Omental fat pad (tissue), 4 donors: ENCODE measurements around the gene SDK1. TPM values are rescaled to one million over a fixed set of nuclear protein-coding genes. Genes with fewer than 3 reads are reported as not detected.
"Not testable (repeated sequence)": the region's sequence is repeated elsewhere in the genome, so short reads cannot be mapped to it uniquely, and the experiment has no call there.

ENCODE experiments used
- ATAC-seq: fragments of 150-250 bp; one replicate; pipeline ENCODE4 v1.9.1; 2016; ENCODE audit warnings: mild to moderate bottlenecking, moderate library complexity; ENCODE audit not compliant: low FRiP score
- DNase-seq: peaks from one replicate; pipeline ENCODE4 v3.0.0-alpha.2; 2019; ENCODE audit warnings: low spot score
- CTCF ChIP-seq, 3 donors: fragments of 450-650 bp; IDR thresholded peaks; one replicate each; pipeline ENCODE4 v1.5.1; 2016 to 2017; ENCODE audit warnings: antibody characterized with exemption in 3 of 3, mild to moderate bottlenecking in 3 of 3, moderate library complexity in 2 of 3
- total RNA-seq, 4 donors: library from RNA; depleted of rRNA; stranded (reverse); fragments of >200 nt; gene quantifications; one replicate each; pipeline ENCODE4 v1.1.0, GENCODE V29; 2016

Gene SDK1
- total RNA-seq, 4 donors from 2014 or later: 2.5 to 14.7 (median 5.4) TPM

GRCh38 chr7:3695602-3696001, 394.6 kb downstream of the SDK1 start:
- DNase-seq: no peak
- ATAC-seq: peak; percentile 51
- TF ChIP-seq CTCF (IDR thresholded peaks at IDR 0.05): no peak

GRCh38 chr7:3696113-3696512, 395.1 kb downstream of the SDK1 start:
- TF ChIP-seq CTCF (IDR thresholded peaks at IDR 0.05): no peak
- ATAC-seq: no peak
- no peak for DNase-seq

- ATAC-seq (no peak), DNase-seq (no peak)
- no peak for TF ChIP-seq CTCF (IDR thresholded peaks at IDR 0.05)
Measured at GRCh38 chr7:3697472-3697871, 396.4 kb downstream of the SDK1 start.

GRCh38 chr7:3705258-3705657, 404.2 kb downstream of the SDK1 start:
- ATAC-seq (no peak), DNase-seq (no peak)
- no peak for TF ChIP-seq CTCF (IDR thresholded peaks at IDR 0.05)

GRCh38 chr7:3706091-3706490, 405.0 kb downstream of the SDK1 start:
- ATAC-seq, DNase-seq: not testable (repeated sequence)

- DNase-seq (no peak), ATAC-seq (no peak)
- no peak for TF ChIP-seq CTCF (IDR thresholded peaks at IDR 0.05)
Measured at GRCh38 chr7:3710122-3710521, 409.1 kb downstream of the SDK1 start.

- no peak for TF ChIP-seq CTCF (IDR thresholded peaks at IDR 0.05)
- no peak for ATAC-seq
- no peak for DNase-seq
Measured at GRCh38 chr7:3710531-3710930, 409.5 kb downstream of the SDK1 start.

- no peak for ATAC-seq
- no peak for DNase-seq
- TF ChIP-seq CTCF (IDR thresholded peaks at IDR 0.05): no peak
Measured at GRCh38 chr7:3712841-3713240, 411.8 kb downstream of the SDK1 start.
